Heart left ventricle (tissue), 13 donors: ENCODE data around the gene PTPRJ.

Experiments used
- POLR2A ChIP-seq, 2 donors: fragments of 450-650 bp; IDR thresholded peaks; one replicate each; pipeline ENCODE4 v1.6.1; 2017; ENCODE audit warnings: antibody characterized with exemption in 2 of 2, mild to moderate bottlenecking in 2 of 2, moderate library complexity in 2 of 2
- TF ChIP-seq, protein P1 (sequence below), 12 donors: fragments of 200-600 bp; sonication (generic) in 4 of 12; IDR thresholded peaks; one replicate each; pipeline versions ENCODE4 v1.5.0 to v1.8.0; 2018 to 2022; ENCODE audit warnings: antibody characterized with exemption in 12 of 12, mild to moderate bottlenecking in 5 of 12
- donor health status: ischemic (EF 13 %, LVEDD 7.1; RV severe dilation, severe dysfunction).
- donor health status: DM: no; HTN: yes; CAD: no.
- donor health status: DM: no; HTN: no; CAD: no.
- donor health status: ischemic (EF 25% LVEDD 6.9; RV normal size, moderate dysfunction).
- donor health status: ischemic (EF 25% LVEDD 5.7; RV mildly dilated, moderate dysfunction).
- donor health status: ischemic (EF 35%, LVEDD 5.7; RV mildly dilated, moderate dysfunction).
- donor health status: nonischemic (EF 11% LVEDD 7.7; RV severe dilation, severe dysfunction).
- donor health status: DM: yes; HTN: yes; CAD: no.
- donor health status: PGD.
- donor health status: ischemic (EF 29% LVEDD 5.4; RV normal size, mild dysfunction).
- donor health status: nonischemic (EF 23%, LVEDD 6.1; RV moderate dilation, normal function).

DNA sequence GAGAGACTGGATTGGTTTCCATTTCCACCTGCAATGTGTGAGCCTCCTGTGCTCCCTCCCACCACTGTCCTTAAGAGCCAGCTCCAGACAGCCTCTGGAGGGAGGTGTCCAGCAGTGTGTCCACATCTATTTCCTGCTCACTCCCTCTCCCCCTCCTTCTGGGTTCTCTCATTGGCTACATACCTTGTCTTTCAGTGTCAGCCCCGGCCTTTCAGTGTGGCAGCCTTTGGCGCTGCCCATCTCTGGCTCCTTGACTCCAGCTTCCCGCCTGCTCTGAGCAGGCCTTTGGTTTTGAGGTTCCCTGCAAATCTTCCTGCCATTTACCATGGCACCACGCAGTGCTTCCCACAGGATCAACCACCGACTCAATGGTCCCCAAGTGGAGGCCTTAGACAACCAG is 19.0 kb upstream of the PTPRJ start:
- TF ChIP-seq POLR2A (IDR thresholded peaks at IDR 0.05), result no peak
- TF ChIP-seq, protein P1, sequence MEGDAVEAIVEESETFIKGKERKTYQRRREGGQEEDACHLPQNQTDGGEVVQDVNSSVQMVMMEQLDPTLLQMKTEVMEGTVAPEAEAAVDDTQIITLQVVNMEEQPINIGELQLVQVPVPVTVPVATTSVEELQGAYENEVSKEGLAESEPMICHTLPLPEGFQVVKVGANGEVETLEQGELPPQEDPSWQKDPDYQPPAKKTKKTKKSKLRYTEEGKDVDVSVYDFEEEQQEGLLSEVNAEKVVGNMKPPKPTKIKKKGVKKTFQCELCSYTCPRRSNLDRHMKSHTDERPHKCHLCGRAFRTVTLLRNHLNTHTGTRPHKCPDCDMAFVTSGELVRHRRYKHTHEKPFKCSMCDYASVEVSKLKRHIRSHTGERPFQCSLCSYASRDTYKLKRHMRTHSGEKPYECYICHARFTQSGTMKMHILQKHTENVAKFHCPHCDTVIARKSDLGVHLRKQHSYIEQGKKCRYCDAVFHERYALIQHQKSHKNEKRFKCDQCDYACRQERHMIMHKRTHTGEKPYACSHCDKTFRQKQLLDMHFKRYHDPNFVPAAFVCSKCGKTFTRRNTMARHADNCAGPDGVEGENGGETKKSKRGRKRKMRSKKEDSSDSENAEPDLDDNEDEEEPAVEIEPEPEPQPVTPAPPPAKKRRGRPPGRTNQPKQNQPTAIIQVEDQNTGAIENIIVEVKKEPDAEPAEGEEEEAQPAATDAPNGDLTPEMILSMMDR (IDR thresholded peaks at IDR 0.05), result no peak
